ENCODE measurements around the gene ADCY3. TPM values are rescaled to one million over a fixed set of nuclear protein-coding genes. Genes with fewer than 3 reads are reported as not detected.

Gene ADCY3
- total and polyA plus RNA-seq, 7 donors = 9.2 to 15.2 (median 12.1) TPM

GRCh38 chr2:24909555-24910177 is 10.4 kb downstream of the ADCY3 start:
- 83 to 88% (median 85%) methylated on average over 5 of the region's 5 CpGs for WGBS, 3 donors

GRCh38 chr2:24908461-24908901 is 11.6 kb downstream of the ADCY3 start:
- intact Hi-C loops (cut with DNase I) = no loop called here
- ATAC-seq (no peak), DNase-seq (no peak)
- Histone ChIP-seq H3K4me1 (no peaks in the 10 kb centered on the region), H3K9me3 (no peaks in the 10 kb centered on the region), H3K27ac (no peak overlapping the region), H3K36me3 (ENCODE audit: insufficient read depth in 1 of 2, low read depth in 1 of 2) (no peaks in the 10 kb centered on the region), H3K27me3 (ENCODE audit: insufficient read depth in 3 of 3, low read length in 2 of 3) (peaks cover 0 to 3% (median 0%) of the 10 kb centered on the region in 3 donors), H3K4me3 (no peak overlapping the region)
- WGBS, 3 donors = 78 to 86% (median 82%) methylated on average over 8 of the region's 8 CpGs
- TF ChIP-seq, protein P1, sequence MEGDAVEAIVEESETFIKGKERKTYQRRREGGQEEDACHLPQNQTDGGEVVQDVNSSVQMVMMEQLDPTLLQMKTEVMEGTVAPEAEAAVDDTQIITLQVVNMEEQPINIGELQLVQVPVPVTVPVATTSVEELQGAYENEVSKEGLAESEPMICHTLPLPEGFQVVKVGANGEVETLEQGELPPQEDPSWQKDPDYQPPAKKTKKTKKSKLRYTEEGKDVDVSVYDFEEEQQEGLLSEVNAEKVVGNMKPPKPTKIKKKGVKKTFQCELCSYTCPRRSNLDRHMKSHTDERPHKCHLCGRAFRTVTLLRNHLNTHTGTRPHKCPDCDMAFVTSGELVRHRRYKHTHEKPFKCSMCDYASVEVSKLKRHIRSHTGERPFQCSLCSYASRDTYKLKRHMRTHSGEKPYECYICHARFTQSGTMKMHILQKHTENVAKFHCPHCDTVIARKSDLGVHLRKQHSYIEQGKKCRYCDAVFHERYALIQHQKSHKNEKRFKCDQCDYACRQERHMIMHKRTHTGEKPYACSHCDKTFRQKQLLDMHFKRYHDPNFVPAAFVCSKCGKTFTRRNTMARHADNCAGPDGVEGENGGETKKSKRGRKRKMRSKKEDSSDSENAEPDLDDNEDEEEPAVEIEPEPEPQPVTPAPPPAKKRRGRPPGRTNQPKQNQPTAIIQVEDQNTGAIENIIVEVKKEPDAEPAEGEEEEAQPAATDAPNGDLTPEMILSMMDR (IDR thresholded peaks at IDR 0.05) = no peak

More at GRCh38 chr2:24909555-24910177, 10.4 kb downstream of the ADCY3 start:
- H3K4me3 ChIP-seq = no peak overlapping the region
- no peaks in the 10 kb centered on the region for H3K36me3 ChIP-seq (ENCODE audit: insufficient read depth in 1 of 2, low read depth in 1 of 2)
- DNase-seq (no peak), ATAC-seq (no peak)
- intact Hi-C loops (cut with DNase I) = no loop called here
- no peak overlapping the region for H3K27ac ChIP-seq
- H3K4me1 ChIP-seq = no peaks in the 10 kb centered on the region
- no peaks in the 10 kb centered on the region for H3K9me3 ChIP-seq
- TF ChIP-seq, protein P1 (IDR thresholded peaks at IDR 0.05) = no peak
- peaks cover 0 to 3% (median 0%) of the 10 kb centered on the region in 3 donors for H3K27me3 ChIP-seq (ENCODE audit: insufficient read depth in 3 of 3, low read length in 2 of 3)

GRCh38 chr2:24907116-24907515 is 12.9 kb downstream of the ADCY3 start:
- no peaks in the 10 kb centered on the region for H3K4me1 ChIP-seq
- WGBS, 3 donors = 82 to 89% (median 88%) methylated on average over 5 of the region's 5 CpGs
- DNase-seq = no peak
- no peak overlapping the region for H3K27ac ChIP-seq
- intact Hi-C loops (cut with DNase I) = no loop called here
- no peak overlapping the region for H3K4me3 ChIP-seq
- TF ChIP-seq, protein P1 (IDR thresholded peaks at IDR 0.05) = no peak
- no peaks in the 10 kb centered on the region for H3K9me3 ChIP-seq
- no peaks in the 10 kb centered on the region for H3K36me3 ChIP-seq (ENCODE audit: insufficient read depth in 1 of 2, low read depth in 1 of 2)
- no peak for ATAC-seq
- peaks cover 0 to 3% (median 0%) of the 10 kb centered on the region in 3 donors for H3K27me3 ChIP-seq (ENCODE audit: insufficient read depth in 3 of 3, low read length in 2 of 3)

DNA sequence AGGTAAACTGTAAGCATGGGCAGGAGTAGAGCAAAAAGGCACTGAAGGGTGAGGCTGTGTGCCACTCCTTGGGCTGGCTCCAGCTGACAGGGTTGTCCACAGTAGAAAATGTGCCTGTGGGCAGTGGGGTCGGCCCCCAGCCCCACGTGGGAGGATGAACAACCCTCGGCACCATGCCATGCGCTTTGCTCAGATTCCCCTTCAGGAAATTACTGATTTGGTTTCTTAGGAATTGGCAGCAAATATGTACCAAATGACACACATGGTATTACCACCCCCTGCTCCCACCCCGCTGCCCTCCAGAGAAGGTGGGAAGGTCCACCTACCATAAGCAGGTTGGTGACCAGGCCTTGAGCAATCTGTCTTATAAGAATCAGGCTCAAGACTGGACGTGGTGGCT is 13.6 kb downstream of the ADCY3 start:
- peaks cover 0 to 3% (median 0%) of the 10 kb centered on the region in 3 donors for H3K27me3 ChIP-seq (ENCODE audit: insufficient read depth in 3 of 3, low read length in 2 of 3)
- ATAC-seq = no peak
- TF ChIP-seq, protein P1 (IDR thresholded peaks at IDR 0.05) = no peak
- 88 to 91% (median 89%) methylated on average over 6 of the region's 6 CpGs for WGBS, 3 donors
- H3K4me3 ChIP-seq = no peak overlapping the region
- intact Hi-C loops (cut with DNase I) = no loop called here
- no peaks in the 10 kb centered on the region for H3K36me3 ChIP-seq (ENCODE audit: insufficient read depth in 1 of 2, low read depth in 1 of 2)
- no peaks in the 10 kb centered on the region for H3K4me1 ChIP-seq
- H3K27ac ChIP-seq = no peak overlapping the region
- DNase-seq = no peak
- H3K9me3 ChIP-seq = no peaks in the 10 kb centered on the region

All from psoas muscle (tissue), 8 donors.